OCI-LY1 (cell line): ENCODE data around the gene PHLDB2.

Experiments
- EZH2 ChIP-seq: fragments of 200-600 bp; sonication (generic), shearing (Covaris generic); IDR thresholded peaks from 2 replicates; pipeline ENCODE4 v1.8.0; 2017; ENCODE audit warnings: borderline replicate concordance, mixed run types, mild to moderate bottlenecking, antibody characterized with exemption, low read length, moderate library complexity, mixed read lengths
- TF ChIP-seq, protein P1 (sequence below): fragments of 200-600 bp; sonication (generic), shearing (Covaris generic); IDR thresholded peaks from 2 replicates; pipeline ENCODE4 v1.5.1; 2017; ENCODE audit warnings: mild to moderate bottlenecking, antibody characterized with exemption, low read length, moderate library complexity, mixed read lengths

GRCh38 chr3:111811811-111812210 lies 47.3 kb upstream of the PHLDB2 start:
- TF ChIP-seq EZH2: no peak
- TF ChIP-seq, protein P1, sequence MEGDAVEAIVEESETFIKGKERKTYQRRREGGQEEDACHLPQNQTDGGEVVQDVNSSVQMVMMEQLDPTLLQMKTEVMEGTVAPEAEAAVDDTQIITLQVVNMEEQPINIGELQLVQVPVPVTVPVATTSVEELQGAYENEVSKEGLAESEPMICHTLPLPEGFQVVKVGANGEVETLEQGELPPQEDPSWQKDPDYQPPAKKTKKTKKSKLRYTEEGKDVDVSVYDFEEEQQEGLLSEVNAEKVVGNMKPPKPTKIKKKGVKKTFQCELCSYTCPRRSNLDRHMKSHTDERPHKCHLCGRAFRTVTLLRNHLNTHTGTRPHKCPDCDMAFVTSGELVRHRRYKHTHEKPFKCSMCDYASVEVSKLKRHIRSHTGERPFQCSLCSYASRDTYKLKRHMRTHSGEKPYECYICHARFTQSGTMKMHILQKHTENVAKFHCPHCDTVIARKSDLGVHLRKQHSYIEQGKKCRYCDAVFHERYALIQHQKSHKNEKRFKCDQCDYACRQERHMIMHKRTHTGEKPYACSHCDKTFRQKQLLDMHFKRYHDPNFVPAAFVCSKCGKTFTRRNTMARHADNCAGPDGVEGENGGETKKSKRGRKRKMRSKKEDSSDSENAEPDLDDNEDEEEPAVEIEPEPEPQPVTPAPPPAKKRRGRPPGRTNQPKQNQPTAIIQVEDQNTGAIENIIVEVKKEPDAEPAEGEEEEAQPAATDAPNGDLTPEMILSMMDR: no peak
